K562 (cell line): ENCODE data around the gene VAT1L. TPM values are rescaled to one million over a fixed set of nuclear protein-coding genes. Genes with fewer than 3 reads are reported as not detected.
A peak's percentile ranks its signal among the peaks of the same experiment; 100 is the strongest.

Experiments
- ATAC-seq: fragments of 200-7000 bp; cut with Tn5 transposase; 3 replicates; pipeline ENCODE4 v1.9.1; 2020; ENCODE audit warnings: moderate library complexity
- BruUV-seq: library from RNA; stranded (reverse); fragments of 400-500 nt; replicated peaks from 2 replicates; lab custom pipeline; 2021; lab: Mats Ljungman, UMichigan
- CTCF ChIA-PET: fragments of 300-600 bp; formaldehyde crosslinking; extraction: SDS; loops from one replicate; lab custom pipeline; 2021; ENCODE audit warnings: low intra/inter-chr PET ratio; lab: Yijun Ruan, JAX
- POLR2A ChIA-PET: fragments of 300-600, 350-650 bp; sonication (Branson Sonifier 250); formaldehyde crosslinking; extraction: SDS; loops from one replicate; lab custom pipeline; 2021; ENCODE audit warnings: antibody characterized with exemption, inconsistent platforms; lab: Yijun Ruan, JAX
- DNase-seq, 4 experiments: peaks; one replicate each; pipeline versions ENCODE4 v3.0.0 to v3.0.0-alpha.2; 2011 to 2018; ENCODE audit warnings: low spot score in 3 of 4, mixed read lengths in 3 of 4; ENCODE audit errors: extremely low read depth in 1 of 4
- FAIRE-seq: peaks from 2 replicates; lab custom pipeline; 2011; peaks lifted over from hg19 to GRCh38; lab: Jason Lieb, UNC
- H2AFZ ChIP-seq: 2 replicates; pipeline ENCODE4 v1.6.0; 2011; ENCODE audit warnings: low read depth, low read length, control low read depth, inconsistent platforms
- H3K27ac ChIP-seq: fragments of 200-600 bp; 3 replicates; pipeline ENCODE4 v1.8.0; 2011; ENCODE audit warnings: low read depth, mild to moderate bottlenecking, control low read depth, inconsistent platforms, low read length, moderate library complexity, mixed read lengths; ENCODE audit errors: extremely low read depth
- H3K27me3 ChIP-seq, 2 experiments: fragments of 300-600 bp in 1 of 2; 2 replicates in 1 of 2; 3 replicates in 1 of 2; pipeline versions ENCODE4 v1.6.0 to v1.8.0; 2011; ENCODE audit warnings: inconsistent platforms in 2 of 2, low read length in 2 of 2, mild to moderate bottlenecking in 1 of 2, mixed read lengths in 1 of 2, moderate library complexity in 1 of 2; ENCODE audit not compliant: control insufficient read depth in 2 of 2, insufficient read depth in 2 of 2
- H3K36me3 ChIP-seq: fragments of 300-600 bp; 3 replicates; pipeline ENCODE4 v1.8.0; 2011; ENCODE audit warnings: mild to moderate bottlenecking, low read length, inconsistent platforms; ENCODE audit not compliant: control insufficient read depth, insufficient read depth
- H3K4me1 ChIP-seq, 2 experiments: fragments of 200-600 bp in 1 of 2; replicated peaks in 1 of 2; 2 replicates in 1 of 2; 3 replicates in 1 of 2; pipeline versions ENCODE4 v1.5.1 to v1.8.0; 2011; ENCODE audit warnings: inconsistent platforms in 2 of 2, low read length in 2 of 2, mild to moderate bottlenecking in 1 of 2, mixed read lengths in 1 of 2, moderate library complexity in 1 of 2; ENCODE audit not compliant: control insufficient read depth in 2 of 2, insufficient read depth in 2 of 2
- H3K4me2 ChIP-seq: 2 replicates; pipeline ENCODE4 v1.6.1; 2011; ENCODE audit warnings: low read length, control low read depth, inconsistent platforms, mixed read lengths; ENCODE audit not compliant: insufficient read depth
- H3K4me3 ChIP-seq: fragments of 200-600 bp; sonication (generic), shearing (Covaris generic); 2 replicates; pipeline ENCODE4 v1.5.1; 2016; ENCODE audit warnings: control low read depth, inconsistent platforms
- H3K79me2 ChIP-seq: fragments of 200-600 bp; 3 replicates; pipeline ENCODE4 v1.8.0; 2011; ENCODE audit warnings: low read length, inconsistent platforms; ENCODE audit not compliant: control insufficient read depth, insufficient read depth
- H3K9ac ChIP-seq, 2 experiments: 2 replicates each; pipeline versions ENCODE4 v1.6.0 to v1.6.1; 2011; ENCODE audit warnings: low read depth in 2 of 2, low read length in 2 of 2, control low read depth in 1 of 2, inconsistent platforms in 1 of 2, mild to moderate bottlenecking in 1 of 2, mixed read lengths in 1 of 2; ENCODE audit not compliant: insufficient read depth in 1 of 2
- H3K9me1 ChIP-seq: one replicate; pipeline ENCODE4 v1.6.0; 2011; ENCODE audit warnings: inconsistent platforms, mild to moderate bottlenecking, low read length, moderate library complexity; ENCODE audit not compliant: control insufficient read depth, insufficient read depth
- H3K9me3 ChIP-seq: replicated peaks from 2 replicates; pipeline ENCODE4 v1.5.1; 2011; ENCODE audit warnings: low read depth, low read length, inconsistent platforms; ENCODE audit not compliant: control insufficient read depth, insufficient read depth
- H4K20me1 ChIP-seq: replicated peaks from 2 replicates; pipeline ENCODE4 v1.6.1; 2011; ENCODE audit warnings: low read length, inconsistent platforms, mixed read lengths; ENCODE audit not compliant: control insufficient read depth, insufficient read depth
- CEBPB ChIP-seq: fragments of 450-650 bp; IDR thresholded peaks from 2 replicates; pipeline ENCODE4 v1.6.1; 2016; ENCODE audit warnings: missing genetic modification characterization, missing compliant biosample characterization
- CEBPG ChIP-seq, 3 experiments: fragments of 200-800 bp in 1 of 3; sonication (Bioruptor generic) in 1 of 3; sonication (generic) in 1 of 3; formaldehyde crosslinking in 1 of 3; IDR thresholded peaks in 2 of 3; conservative IDR thresholded peaks in 1 of 3; 2 replicates each; pipeline versions ENCODE4 v1.6.1 to v1.8.0; 2016 to 2022; ENCODE audit warnings: missing compliant biosample characterization in 2 of 3, missing genetic modification characterization in 2 of 3, mild to moderate bottlenecking in 1 of 3, missing genetic modification reagents in 1 of 3
- CTBP1 ChIP-seq: fragments of 450-650 bp; IDR thresholded peaks from 2 replicates; pipeline ENCODE4 v1.6.1; 2016; ENCODE audit warnings: borderline replicate concordance
- NBN ChIP-seq: fragments of 450-650 bp; IDR thresholded peaks from 2 replicates; pipeline ENCODE4 v1.6.1; 2016; ENCODE audit warnings: low read depth, mild to moderate bottlenecking
- SNIP1 ChIP-seq: fragments of 450-650 bp; IDR thresholded peaks from 2 replicates; pipeline ENCODE4 v1.7.1; 2017; ENCODE audit warnings: low read depth, mild to moderate bottlenecking
- WGBS: fragments of 100-300 bp; shearing (Covaris generic); methylation state at CpG from one replicate; pipeline ENCODE4 v1.1.6; 2016; ENCODE audit warnings: low coverage, mixed read lengths; ENCODE audit not compliant: insufficient coverage; ENCODE audit errors: missing lambda C conversion rate; 5-methylcytosine and 5-hydroxymethylcytosine counted together
- in situ Hi-C: fragments of 300-500 bp; cut with MboI; formaldehyde crosslinking; loops from 4 replicates; pipeline ENCODE4 v1.15.0; 2018; ENCODE audit warnings: inconsistent platforms, mixed read lengths
- intact Hi-C: fragments of 100-400 bp; cut with micrococcal nuclease; formaldehyde crosslinking; loops from 2 replicates; pipeline ENCODE4 v1.14.2; 2022
- polyA plus RNA-seq, 8 experiments: library from polyadenylated mRNA; depleted of rRNA in 4 of 8; stranded (reverse) in 5 of 8; unstranded in 3 of 8; fragments of >200 nt; fragmentation: Nextera tagmentation in 2 of 8; fragmentation: Illumina TruSeq in 1 of 8; extraction: Ambion mirVana in 2 of 8; extraction: Trizol in 1 of 8; gene quantifications; 2 replicates each; pipeline versions ENCODE4 v1.2.1 to v1.2.3, GENCODE V29; 2011 to 2014; ENCODE audit warnings: inconsistent platforms in 1 of 8, missing spikeins in 1 of 8
- total RNA-seq, 7 experiments: library from RNA; depleted of rRNA in 6 of 7; stranded (reverse); fragments of >200 nt in 6 of 7; fragmentation: Illumina TruSeq in 2 of 7; extraction: Trizol in 2 of 7; gene quantifications; 2 replicates each; pipeline versions ENCODE4 v1.2.1 to v1.2.3, GENCODE V29; 2011 to 2021; ENCODE audit warnings: low replicate concordance in 1 of 7
- TF ChIP-seq, protein P1 (sequence below): fragments of 250-450 bp; sonication (Bioruptor Pico); IDR thresholded peaks from 2 replicates; pipeline ENCODE4 v1.4.0; 2020; ENCODE audit warnings: borderline replicate concordance

Gene VAT1L
- total and polyA plus RNA-seq, 9 of the 15 experiments (the other 6 are each of a cell fraction or from before 2014, with no cell fraction given): 0.01 TPM; not detected in 8

GRCh38 chr16:77897129-77897437 is 108.7 kb downstream of the VAT1L start:
- no peaks in the 10 kb centered on the region for H3K79me2 ChIP-seq
- no peaks in the 10 kb centered on the region for H3K9me1 ChIP-seq
- H2AFZ ChIP-seq: no peak overlapping the region
- H3K4me3 ChIP-seq: no peak overlapping the region
- peak; percentile 86 for TF ChIP-seq CEBPB (tag)
- no peak for TF ChIP-seq SNIP1
- TF ChIP-seq CEBPG (CRISPR knock-in tag; IDR thresholded peaks at IDR 0.05): no peak
- TF ChIP-seq CEBPG (tag; conservative IDR thresholded peaks at IDR 0.05 in 1 of 2, IDR thresholded peaks at IDR 0.05 in 1 of 2): peak; percentile 58 to 89
- TF ChIP-seq NBN: no peak
- H3K36me3 ChIP-seq: no peaks in the 10 kb centered on the region
- no peak overlapping the region for H3K9ac ChIP-seq
- no TSS peak for BruUV-seq
- WGBS: 3% methylated on average over 3 of the region's 3 CpGs
- H3K4me1 ChIP-seq: no peaks in the 10 kb centered on the region
- no peaks in the 10 kb centered on the region for H3K9me3 ChIP-seq
- 0 out of 2 replicates have a peak, but pooled peaks cover under 1% of the 10 kb centered on the region for H4K20me1 ChIP-seq
- ATAC-seq (no peak), DNase-seq (no peak), FAIRE-seq (no peak)
- in situ Hi-C loops: no loop called here
- H3K4me2 ChIP-seq: no peak overlapping the region
- POLR2A ChIA-PET: no interaction called here
- intact Hi-C loops: no loop called here
- no peak overlapping the region for H3K27ac ChIP-seq
- CTCF ChIA-PET: no interaction called here
- H3K27me3 ChIP-seq: no peaks in the 10 kb centered on the region

DNA sequence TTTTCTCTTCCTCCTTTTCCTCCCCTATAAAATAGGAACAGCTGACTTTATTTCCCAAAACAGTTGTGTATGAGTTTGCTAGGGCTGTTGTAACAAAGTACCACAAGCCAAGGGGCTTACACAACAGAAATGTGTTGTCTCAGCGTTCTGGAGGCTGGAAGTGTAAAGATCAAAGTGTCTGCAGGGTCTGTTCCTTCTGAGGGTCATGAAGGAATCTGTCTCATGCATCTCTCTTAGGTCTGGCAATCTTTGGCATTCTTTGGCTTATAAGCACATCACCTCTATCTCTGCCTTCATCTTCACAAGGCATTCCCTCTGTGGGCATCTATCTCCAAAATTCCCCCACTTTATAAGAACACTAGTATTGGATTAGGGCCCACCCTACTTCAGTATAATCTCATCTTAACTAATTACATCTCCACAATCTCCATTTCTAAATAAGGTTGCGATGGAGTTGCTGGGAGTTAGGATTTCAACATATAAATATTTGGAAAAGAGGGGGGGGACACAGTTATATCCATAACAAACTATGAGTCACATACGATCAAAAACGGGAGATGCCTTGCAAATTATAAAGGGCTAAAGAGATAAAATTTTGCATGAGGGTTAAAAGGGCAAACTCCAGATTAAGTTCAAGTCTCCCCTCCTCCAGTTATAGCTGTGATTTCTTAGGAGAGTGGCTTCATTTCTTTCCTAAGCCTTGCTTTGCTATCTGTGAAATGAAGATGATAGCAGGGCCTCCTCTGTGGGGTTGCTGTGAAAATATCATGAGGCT is 109.7 kb downstream of the VAT1L start:
- H3K4me3 ChIP-seq: no peak overlapping the region
- 0% methylated on average over 4 of the region's 4 CpGs for WGBS
- ChIA-PET POLR2A (interaction anchor here (0.6 kb wide), 1 partner anchor 43 kb away, joined by 3 read pairs; no protein-coding TSS in a partner anchor), CTCF (no interaction called here)
- no peak for FAIRE-seq
- no peaks in the 10 kb centered on the region for H4K20me1 ChIP-seq
- no peak overlapping the region for H3K4me2 ChIP-seq
- H3K27ac ChIP-seq: no peak overlapping the region
- H2AFZ ChIP-seq: no peak overlapping the region
- BruUV-seq: no TSS peak
- no peaks in the 10 kb centered on the region for H3K27me3 ChIP-seq
- in situ Hi-C loops (no loop called here), intact Hi-C loops (no loop called here)
- H3K9me3 ChIP-seq: no peaks in the 10 kb centered on the region
- H3K79me2 ChIP-seq: no peaks in the 10 kb centered on the region
- TF ChIP-seq, protein P1, sequence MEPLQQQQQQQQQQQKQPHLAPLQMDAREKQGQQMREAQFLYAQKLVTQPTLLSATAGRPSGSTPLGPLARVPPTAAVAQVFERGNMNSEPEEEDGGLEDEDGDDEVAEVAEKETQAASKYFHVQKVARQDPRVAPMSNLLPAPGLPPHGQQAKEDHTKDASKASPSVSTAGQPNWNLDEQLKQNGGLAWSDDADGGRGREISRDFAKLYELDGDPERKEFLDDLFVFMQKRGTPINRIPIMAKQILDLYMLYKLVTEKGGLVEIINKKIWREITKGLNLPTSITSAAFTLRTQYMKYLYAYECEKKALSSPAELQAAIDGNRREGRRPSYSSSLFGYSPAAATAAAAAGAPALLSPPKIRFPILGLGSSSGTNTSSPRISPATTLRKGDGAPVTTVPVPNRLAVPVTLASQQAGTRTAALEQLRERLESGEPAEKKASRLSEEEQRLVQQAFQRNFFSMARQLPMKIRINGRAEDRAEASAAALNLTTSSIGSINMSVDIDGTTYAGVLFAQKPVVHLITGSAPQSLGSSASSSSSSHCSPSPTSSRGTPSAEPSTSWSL (CRISPR knock-in tag): no peak
- TF ChIP-seq CTBP1: no peak
- no peaks in the 10 kb centered on the region for H3K4me1 ChIP-seq
- H3K9ac ChIP-seq: no peak overlapping the region
- no peak for DNase-seq
- no peaks in the 10 kb centered on the region for H3K36me3 ChIP-seq
- no peaks in the 10 kb centered on the region for H3K9me1 ChIP-seq
- no peak for ATAC-seq
